Femur (tissue), 1 donor: ENCODE measurements around the gene CCSER1.
"Not testable (repeated sequence)": the region's sequence is repeated elsewhere in the genome, so short reads cannot be mapped to it uniquely, and the experiment has no call there.

Experiments
- DNase-seq: peaks from one replicate; pipeline ENCODE4 v3.0.0-alpha.2; 2017

The CCSER1 gene

GRCh38 chr4:91454111-91454510 lies 1326.9 kb downstream of the CCSER1 start:
- DNase-seq, result no peak

GRCh38 chr4:91462566-91462965 lies 1335.4 kb downstream of the CCSER1 start:
- not testable (repeated sequence) for DNase-seq

- DNase-seq, result no peak
These were observed 1343.5 kb downstream of the CCSER1 start for GRCh38 chr4:91470671-91471070.

- DNase-seq, result no peak
These were observed 1344.1 kb downstream of the CCSER1 start for GRCh38 chr4:91471280-91471679.

- DNase-seq, result no peak
These were observed 1344.9 kb downstream of the CCSER1 start for GRCh38 chr4:91472046-91472445.

- no peak for DNase-seq
These were observed 1358.2 kb downstream of the CCSER1 start for GRCh38 chr4:91485415-91485814.

- DNase-seq, result no peak
These were observed 1361.8 kb downstream of the CCSER1 start for GRCh38 chr4:91488946-91489345.

- DNase-seq, result no peak
These were observed 1370.7 kb downstream of the CCSER1 start for GRCh38 chr4:91497892-91498291.

GRCh38 chr4:91502365-91502764 lies 1375.2 kb downstream of the CCSER1 start:
- no peak for DNase-seq

- no peak for DNase-seq
These were observed 1386.1 kb downstream of the CCSER1 start for GRCh38 chr4:91513326-91513725.

GRCh38 chr4:91519155-91519554 lies 1392.0 kb downstream of the CCSER1 start:
- DNase-seq, result no peak

- DNase-seq, result no peak
These were observed 1398.4 kb downstream of the CCSER1 start for GRCh38 chr4:91525621-91526020.

GRCh38 chr4:91527056-91527455 lies 1399.9 kb downstream of the CCSER1 start:
- no peak for DNase-seq

- no peak for DNase-seq
These were observed 1440.4 kb downstream of the CCSER1 start for GRCh38 chr4:91567594-91567993.

- no peak for DNase-seq
These were observed 1450.7 kb downstream of the CCSER1 start for GRCh38 chr4:91577864-91578263.

GRCh38 chr4:91590260-91590659 lies 1463.1 kb downstream of the CCSER1 start:
- no peak for DNase-seq

- DNase-seq, result no peak
These were observed 1464.9 kb downstream of the CCSER1 start for GRCh38 chr4:91592125-91592524.

- no peak for DNase-seq
These were observed 1469.5 kb downstream of the CCSER1 start for GRCh38 chr4:91596718-91597117.

- DNase-seq, result no peak
These were observed 1471.5 kb downstream of the CCSER1 start for GRCh38 chr4:91598696-91599095.

GRCh38 chr4:91600301-91600700 lies 1473.1 kb downstream of the CCSER1 start:
- DNase-seq, result no peak

- no peak for DNase-seq
These were observed 1474.2 kb downstream of the CCSER1 start for GRCh38 chr4:91601401-91601800.

GRCh38 chr4:91611782-91612181 lies 1484.6 kb downstream of the CCSER1 start:
- DNase-seq, result no peak

- DNase-seq, result no peak
These were observed 1493.8 kb downstream of the CCSER1 start for GRCh38 chr4:91620952-91621351.

- no peak for DNase-seq
These were observed 1494.3 kb downstream of the CCSER1 start for GRCh38 chr4:91621446-91621845.

- no peak for DNase-seq
These were observed 1495.9 kb downstream of the CCSER1 start for GRCh38 chr4:91622925-91623602.
